SK-N-SH treated with all-trans-retinoic acid at 6 μM for 48 hours (cell line): Measurements from ENCODE around the gene RBFOX1.

ENCODE experiments used
- ATAC-seq: fragments of 200-7000 bp; cut with Tn5 transposase; 3 replicates; pipeline ENCODE4 v1.9.1; 2020; ENCODE audit warnings: mild to moderate bottlenecking, moderate library complexity
- ARNTL ChIP-seq: fragments of 450-650 bp; formaldehyde crosslinking; IDR thresholded peaks from 2 replicates; pipeline ENCODE4 v1.5.0; 2020; ENCODE audit warnings: low read depth, mild to moderate bottlenecking, moderate library complexity, borderline replicate concordance
- BACH2 ChIP-seq: fragments of 250-450 bp; sonication (Bioruptor Pico); IDR thresholded peaks from 2 replicates; pipeline ENCODE4 v1.9.0; 2021; ENCODE audit warnings: mild to moderate bottlenecking, borderline replicate concordance
- CSDC2 ChIP-seq: fragments of 250-450 bp; sonication (Bioruptor Pico); IDR thresholded peaks from 2 replicates; pipeline ENCODE4 v1.5.0; 2020; ENCODE audit warnings: mild to moderate bottlenecking, moderate library complexity
- ESRRG ChIP-seq: fragments of 250-450 bp; sonication (Bioruptor Pico); IDR thresholded peaks from 2 replicates; pipeline ENCODE4 v1.6.1; 2021; ENCODE audit warnings: mild to moderate bottlenecking
- GLIS3 ChIP-seq: fragments of 250-450 bp; sonication (Bioruptor Pico); IDR thresholded peaks from 2 replicates; pipeline ENCODE4 v1.5.0; 2020; ENCODE audit warnings: mild to moderate bottlenecking, moderate library complexity
- ISL1 ChIP-seq: fragments of 250-450 bp; sonication (Bioruptor Pico); IDR thresholded peaks from 2 replicates; pipeline ENCODE4 v2.1.2; 2022; ENCODE audit warnings: mild to moderate bottlenecking, moderate library complexity
- OSR1 ChIP-seq: fragments of 250-450 bp; sonication (Bioruptor Pico); IDR thresholded peaks from 2 replicates; pipeline ENCODE4 v1.8.0; 2022; ENCODE audit warnings: moderate library complexity, mild to moderate bottlenecking, inconsistent platforms
- PPARA ChIP-seq: fragments of 250-450 bp; sonication (Bioruptor Pico); IDR thresholded peaks from 2 replicates; pipeline ENCODE4 v1.5.0; 2020; ENCODE audit warnings: mild to moderate bottlenecking, borderline replicate concordance
- RARB ChIP-seq: fragments of 250-450 bp; sonication (Bioruptor Pico); IDR thresholded peaks from 2 replicates; pipeline ENCODE4 v1.8.0; 2021; ENCODE audit warnings: mild to moderate bottlenecking, moderate library complexity
- SNAI2 ChIP-seq: fragments of 250-450 bp; sonication (Bioruptor Pico); IDR thresholded peaks from 2 replicates; pipeline ENCODE4 v1.5.0; 2020; ENCODE audit warnings: mild to moderate bottlenecking, moderate library complexity
- TCF4 ChIP-seq: fragments of 250-450 bp; sonication (Bioruptor Pico); IDR thresholded peaks from 2 replicates; pipeline ENCODE4 v1.8.0; 2021; ENCODE audit warnings: mild to moderate bottlenecking, moderate library complexity, borderline replicate concordance
- TOX ChIP-seq: fragments of 250-450 bp; sonication (Bioruptor Pico); IDR thresholded peaks from 2 replicates; pipeline ENCODE4 v1.8.0; 2021; ENCODE audit warnings: mild to moderate bottlenecking, moderate library complexity, borderline replicate concordance
- ZC3H10 ChIP-seq: fragments of 250-450 bp; sonication (Bioruptor Pico); IDR thresholded peaks from 2 replicates; pipeline ENCODE4 v1.5.1; 2021; ENCODE audit warnings: mild to moderate bottlenecking, moderate library complexity
- ZFP3 ChIP-seq: fragments of 250-450 bp; sonication (Bioruptor Pico); IDR thresholded peaks from 2 replicates; pipeline ENCODE4 v1.5.0; 2020; ENCODE audit warnings: mild to moderate bottlenecking, moderate library complexity
- ZFP30 ChIP-seq: fragments of 450-650 bp; formaldehyde crosslinking; IDR thresholded peaks from 2 replicates; pipeline ENCODE4 v1.5.0; 2022; ENCODE audit warnings: mild to moderate bottlenecking, moderate library complexity
- ZNF565 ChIP-seq: fragments of 450-650 bp; formaldehyde crosslinking; conservative IDR thresholded peaks from 2 replicates; pipeline ENCODE4 v1.5.0; 2020; ENCODE audit warnings: low read depth, mild to moderate bottlenecking, moderate library complexity
- ZNF70 ChIP-seq: fragments of 450-650 bp; formaldehyde crosslinking; IDR thresholded peaks from 2 replicates; pipeline ENCODE4 v1.5.0; 2020; ENCODE audit warnings: mild to moderate bottlenecking, moderate library complexity
- ZNF8 ChIP-seq: fragments of 450-650 bp; formaldehyde crosslinking; IDR thresholded peaks from 2 replicates; pipeline ENCODE4 v1.5.0; 2020; ENCODE audit warnings: mild to moderate bottlenecking, moderate library complexity
- TF ChIP-seq, protein P1 (sequence below): fragments of 250-450 bp; sonication (Bioruptor Pico); IDR thresholded peaks from 2 replicates; pipeline ENCODE4 v1.5.1; 2021; ENCODE audit warnings: mild to moderate bottlenecking, moderate library complexity
- TF ChIP-seq, protein P2 (sequence below): fragments of 250-450 bp; sonication (Bioruptor Pico); IDR thresholded peaks from 2 replicates; pipeline ENCODE4 v1.8.0; 2021; ENCODE audit warnings: low read depth, mild to moderate bottlenecking, moderate library complexity, borderline replicate concordance
- TF ChIP-seq, protein P3 (sequence below): fragments of 250-450 bp; sonication (Bioruptor Pico); IDR thresholded peaks from 2 replicates; pipeline ENCODE4 v1.5.1; 2020; ENCODE audit warnings: low read depth, mild to moderate bottlenecking, moderate library complexity
- TF ChIP-seq, protein P4 (sequence below): fragments of 250-450 bp; sonication (Bioruptor Pico); IDR thresholded peaks from 2 replicates; pipeline ENCODE4 v1.5.0; 2020; ENCODE audit warnings: mild to moderate bottlenecking, moderate library complexity
- TF ChIP-seq, protein P5 (sequence below): fragments of 250-450 bp; sonication (Bioruptor Pico); IDR thresholded peaks from 2 replicates; pipeline ENCODE4 v1.8.0; 2020; ENCODE audit warnings: mild to moderate bottlenecking, moderate library complexity, borderline replicate concordance

RBFOX1 gene

DNA sequence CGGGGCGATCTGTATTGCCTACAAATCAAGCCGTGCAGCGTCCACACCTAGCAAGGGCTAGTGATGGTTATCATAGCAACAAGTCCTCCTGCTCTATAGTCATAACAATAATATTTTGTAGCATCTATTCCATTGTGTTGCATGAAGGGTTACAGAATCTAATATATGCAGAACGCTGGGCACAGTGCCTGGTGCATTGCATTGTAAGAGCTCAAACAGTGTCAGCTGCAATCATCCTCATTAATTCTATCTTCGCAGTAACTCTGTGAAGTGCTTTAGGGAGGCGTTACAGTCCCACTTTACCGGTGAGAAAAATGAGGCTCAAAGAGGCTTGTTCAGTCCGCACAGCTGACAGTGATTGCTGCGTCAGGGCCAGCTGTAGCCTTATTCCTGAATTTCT, 149.4 kb downstream of the RBFOX1 start:
- ATAC-seq: no peak
- no peak for TF ChIP-seq OSR1 (CRISPR knock-in tag)
- TF ChIP-seq SNAI2 (CRISPR knock-in tag): no peak
- TF ChIP-seq TCF4: no peak
- TF ChIP-seq ESRRG (CRISPR knock-in tag): no peak
- TF ChIP-seq ZC3H10 (CRISPR knock-in tag): no peak
- TF ChIP-seq ZNF8 (CRISPR knock-in tag): no peak
- TF ChIP-seq ZFP3: no peak
- TF ChIP-seq RARB (CRISPR knock-in tag): no peak
- no peak for TF ChIP-seq ARNTL (CRISPR knock-in tag)
- no peak for TF ChIP-seq ZFP30 (CRISPR knock-in tag)
- no peak for TF ChIP-seq ZNF70 (CRISPR knock-in tag)
- TF ChIP-seq, protein P1, sequence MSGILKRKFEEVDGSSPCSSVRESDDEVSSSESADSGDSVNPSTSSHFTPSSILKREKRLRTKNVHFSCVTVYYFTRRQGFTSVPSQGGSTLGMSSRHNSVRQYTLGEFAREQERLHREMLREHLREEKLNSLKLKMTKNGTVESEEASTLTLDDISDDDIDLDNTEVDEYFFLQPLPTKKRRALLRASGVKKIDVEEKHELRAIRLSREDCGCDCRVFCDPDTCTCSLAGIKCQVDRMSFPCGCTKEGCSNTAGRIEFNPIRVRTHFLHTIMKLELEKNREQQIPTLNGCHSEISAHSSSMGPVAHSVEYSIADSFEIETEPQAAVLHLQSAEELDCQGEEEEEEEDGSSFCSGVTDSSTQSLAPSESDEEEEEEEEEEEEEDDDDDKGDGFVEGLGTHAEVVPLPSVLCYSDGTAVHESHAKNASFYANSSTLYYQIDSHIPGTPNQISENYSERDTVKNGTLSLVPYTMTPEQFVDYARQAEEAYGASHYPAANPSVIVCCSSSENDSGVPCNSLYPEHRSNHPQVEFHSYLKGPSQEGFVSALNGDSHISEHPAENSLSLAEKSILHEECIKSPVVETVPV (CRISPR knock-in tag): no peak
- TF ChIP-seq, protein P2, sequence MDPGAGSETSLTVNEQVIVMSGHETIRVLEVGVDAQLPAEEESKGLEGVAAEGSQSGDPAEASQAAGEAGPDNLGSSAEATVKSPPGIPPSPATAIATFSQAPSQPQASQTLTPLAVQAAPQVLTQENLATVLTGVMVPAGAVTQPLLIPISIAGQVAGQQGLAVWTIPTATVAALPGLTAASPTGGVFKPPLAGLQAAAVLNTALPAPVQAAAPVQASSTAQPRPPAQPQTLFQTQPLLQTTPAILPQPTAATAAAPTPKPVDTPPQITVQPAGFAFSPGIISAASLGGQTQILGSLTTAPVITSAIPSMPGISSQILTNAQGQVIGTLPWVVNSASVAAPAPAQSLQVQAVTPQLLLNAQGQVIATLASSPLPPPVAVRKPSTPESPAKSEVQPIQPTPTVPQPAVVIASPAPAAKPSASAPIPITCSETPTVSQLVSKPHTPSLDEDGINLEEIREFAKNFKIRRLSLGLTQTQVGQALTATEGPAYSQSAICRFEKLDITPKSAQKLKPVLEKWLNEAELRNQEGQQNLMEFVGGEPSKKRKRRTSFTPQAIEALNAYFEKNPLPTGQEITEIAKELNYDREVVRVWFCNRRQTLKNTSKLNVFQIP: no peak

DNA sequence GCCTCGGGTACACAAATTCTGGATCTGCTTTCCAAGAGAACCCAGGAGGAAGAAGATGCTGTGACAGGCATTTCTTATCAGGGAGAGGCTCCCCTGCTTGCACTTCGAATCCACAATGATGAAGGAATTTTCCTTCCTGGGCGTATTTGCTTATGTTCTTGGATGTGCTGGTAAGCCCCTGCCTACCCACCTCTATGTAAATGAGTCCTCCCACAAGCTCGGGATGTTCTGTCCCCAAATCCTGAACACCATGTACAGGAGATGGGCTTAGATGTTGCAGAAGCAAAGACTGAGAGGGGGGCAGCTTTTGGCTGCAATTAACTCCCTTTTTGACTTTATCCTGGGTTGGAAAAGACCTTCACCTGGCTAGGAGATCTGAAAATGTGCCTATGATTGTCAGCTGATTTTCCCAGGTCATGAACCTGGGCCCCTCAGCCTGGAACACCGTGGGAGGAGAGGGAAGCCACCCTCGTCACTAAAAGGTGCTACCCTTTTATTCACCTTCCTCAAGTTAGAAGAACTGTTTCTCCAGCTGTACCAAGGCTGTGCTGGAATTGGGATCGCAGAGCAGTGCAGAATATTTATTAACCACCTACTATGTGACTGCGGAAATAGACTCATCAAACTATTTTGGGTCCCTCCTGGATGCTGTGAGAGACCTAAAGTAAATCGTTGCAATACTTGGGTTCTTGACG, 150.1 kb downstream of the RBFOX1 start:
- TF ChIP-seq TOX (CRISPR knock-in tag): no peak
- TF ChIP-seq OSR1 (CRISPR knock-in tag): no peak
- no peak for TF ChIP-seq PPARA (CRISPR knock-in tag)
- no peak for TF ChIP-seq ISL1 (CRISPR knock-in tag)
- TF ChIP-seq, protein P2: no peak
- no peak for TF ChIP-seq TCF4
- TF ChIP-seq, protein P3, sequence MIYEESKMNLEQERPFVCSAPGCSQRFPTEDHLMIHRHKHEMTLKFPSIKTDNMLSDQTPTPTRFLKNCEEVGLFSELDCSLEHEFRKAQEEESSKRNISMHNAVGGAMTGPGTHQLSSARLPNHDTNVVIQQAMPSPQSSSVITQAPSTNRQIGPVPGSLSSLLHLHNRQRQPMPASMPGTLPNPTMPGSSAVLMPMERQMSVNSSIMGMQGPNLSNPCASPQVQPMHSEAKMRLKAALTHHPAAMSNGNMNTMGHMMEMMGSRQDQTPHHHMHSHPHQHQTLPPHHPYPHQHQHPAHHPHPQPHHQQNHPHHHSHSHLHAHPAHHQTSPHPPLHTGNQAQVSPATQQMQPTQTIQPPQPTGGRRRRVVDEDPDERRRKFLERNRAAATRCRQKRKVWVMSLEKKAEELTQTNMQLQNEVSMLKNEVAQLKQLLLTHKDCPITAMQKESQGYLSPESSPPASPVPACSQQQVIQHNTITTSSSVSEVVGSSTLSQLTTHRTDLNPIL (CRISPR knock-in tag): no peak
- TF ChIP-seq SNAI2 (CRISPR knock-in tag): no peak
- TF ChIP-seq GLIS3: no peak
- TF ChIP-seq RARB (CRISPR knock-in tag): no peak
- no peak for TF ChIP-seq ZFP3
- TF ChIP-seq ZNF70 (CRISPR knock-in tag): no peak
- TF ChIP-seq CSDC2: no peak
- TF ChIP-seq ZFP30 (CRISPR knock-in tag): no peak
- ATAC-seq: no peak

DNA sequence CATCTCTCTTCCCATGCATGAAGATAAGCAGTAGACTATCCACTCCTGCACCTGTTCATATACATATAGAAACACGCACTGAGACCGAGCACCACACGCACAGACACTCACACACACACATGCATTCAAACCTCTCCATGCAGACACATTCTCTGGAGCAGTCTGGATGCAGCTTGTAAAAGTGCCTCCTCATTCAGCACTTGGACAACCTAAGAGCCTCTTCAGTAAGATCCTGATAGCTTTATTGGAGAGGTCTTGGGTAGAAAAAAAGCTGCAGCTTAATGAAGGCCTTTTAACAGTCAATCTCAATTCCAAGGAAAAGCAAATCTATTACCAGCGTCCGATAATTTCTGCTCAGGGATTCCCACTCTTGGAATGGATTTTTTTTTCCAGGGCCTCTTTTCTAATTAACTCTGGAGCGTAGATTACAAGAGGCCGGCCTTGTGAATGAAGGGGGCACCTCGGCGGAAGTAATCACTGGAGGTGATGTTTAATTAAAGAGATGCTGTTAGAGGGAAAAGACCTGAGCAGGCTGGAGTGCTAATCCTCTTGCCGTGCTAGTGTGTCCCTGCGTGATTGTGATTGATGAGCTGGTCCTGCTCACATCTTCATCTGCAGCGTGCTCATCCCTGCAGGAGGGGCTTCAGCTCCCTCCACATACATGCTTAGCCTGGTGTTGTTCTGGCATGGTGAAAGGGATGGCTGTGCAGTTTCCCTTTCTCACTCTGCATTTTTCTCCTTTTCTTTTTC, 155.1 kb downstream of the RBFOX1 start:
- TF ChIP-seq ZNF565 (CRISPR knock-in tag): no peak
- no peak for TF ChIP-seq PPARA (CRISPR knock-in tag)
- no peak for TF ChIP-seq ZNF8 (CRISPR knock-in tag)
- no peak for TF ChIP-seq TCF4
- no peak for TF ChIP-seq ZFP3
- no peak for TF ChIP-seq CSDC2
- TF ChIP-seq ZNF70 (CRISPR knock-in tag): no peak
- TF ChIP-seq BACH2 (CRISPR knock-in tag): no peak
- TF ChIP-seq ESRRG (CRISPR knock-in tag): no peak
- no peak for TF ChIP-seq OSR1 (CRISPR knock-in tag)
- no peak for TF ChIP-seq ARNTL (CRISPR knock-in tag)
- no peak for TF ChIP-seq ISL1 (CRISPR knock-in tag)
- no peak for TF ChIP-seq SNAI2 (CRISPR knock-in tag)
- TF ChIP-seq, protein P4, sequence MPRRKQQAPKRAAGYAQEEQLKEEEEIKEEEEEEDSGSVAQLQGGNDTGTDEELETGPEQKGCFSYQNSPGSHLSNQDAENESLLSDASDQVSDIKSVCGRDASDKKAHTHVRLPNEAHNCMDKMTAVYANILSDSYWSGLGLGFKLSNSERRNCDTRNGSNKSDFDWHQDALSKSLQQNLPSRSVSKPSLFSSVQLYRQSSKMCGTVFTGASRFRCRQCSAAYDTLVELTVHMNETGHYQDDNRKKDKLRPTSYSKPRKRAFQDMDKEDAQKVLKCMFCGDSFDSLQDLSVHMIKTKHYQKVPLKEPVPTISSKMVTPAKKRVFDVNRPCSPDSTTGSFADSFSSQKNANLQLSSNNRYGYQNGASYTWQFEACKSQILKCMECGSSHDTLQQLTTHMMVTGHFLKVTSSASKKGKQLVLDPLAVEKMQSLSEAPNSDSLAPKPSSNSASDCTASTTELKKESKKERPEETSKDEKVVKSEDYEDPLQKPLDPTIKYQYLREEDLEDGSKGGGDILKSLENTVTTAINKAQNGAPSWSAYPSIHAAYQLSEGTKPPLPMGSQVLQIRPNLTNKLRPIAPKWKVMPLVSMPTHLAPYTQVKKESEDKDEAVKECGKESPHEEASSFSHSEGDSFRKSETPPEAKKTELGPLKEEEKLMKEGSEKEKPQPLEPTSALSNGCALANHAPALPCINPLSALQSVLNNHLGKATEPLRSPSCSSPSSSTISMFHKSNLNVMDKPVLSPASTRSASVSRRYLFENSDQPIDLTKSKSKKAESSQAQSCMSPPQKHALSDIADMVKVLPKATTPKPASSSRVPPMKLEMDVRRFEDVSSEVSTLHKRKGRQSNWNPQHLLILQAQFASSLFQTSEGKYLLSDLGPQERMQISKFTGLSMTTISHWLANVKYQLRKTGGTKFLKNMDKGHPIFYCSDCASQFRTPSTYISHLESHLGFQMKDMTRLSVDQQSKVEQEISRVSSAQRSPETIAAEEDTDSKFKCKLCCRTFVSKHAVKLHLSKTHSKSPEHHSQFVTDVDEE: no peak
- no peak for TF ChIP-seq GLIS3
- TF ChIP-seq, protein P5, sequence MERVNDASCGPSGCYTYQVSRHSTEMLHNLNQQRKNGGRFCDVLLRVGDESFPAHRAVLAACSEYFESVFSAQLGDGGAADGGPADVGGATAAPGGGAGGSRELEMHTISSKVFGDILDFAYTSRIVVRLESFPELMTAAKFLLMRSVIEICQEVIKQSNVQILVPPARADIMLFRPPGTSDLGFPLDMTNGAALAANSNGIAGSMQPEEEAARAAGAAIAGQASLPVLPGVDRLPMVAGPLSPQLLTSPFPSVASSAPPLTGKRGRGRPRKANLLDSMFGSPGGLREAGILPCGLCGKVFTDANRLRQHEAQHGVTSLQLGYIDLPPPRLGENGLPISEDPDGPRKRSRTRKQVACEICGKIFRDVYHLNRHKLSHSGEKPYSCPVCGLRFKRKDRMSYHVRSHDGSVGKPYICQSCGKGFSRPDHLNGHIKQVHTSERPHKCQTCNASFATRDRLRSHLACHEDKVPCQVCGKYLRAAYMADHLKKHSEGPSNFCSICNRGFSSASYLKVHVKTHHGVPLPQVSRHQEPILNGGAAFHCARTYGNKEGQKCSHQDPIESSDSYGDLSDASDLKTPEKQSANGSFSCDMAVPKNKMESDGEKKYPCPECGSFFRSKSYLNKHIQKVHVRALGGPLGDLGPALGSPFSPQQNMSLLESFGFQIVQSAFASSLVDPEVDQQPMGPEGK (CRISPR knock-in tag): no peak
- TF ChIP-seq ZC3H10 (CRISPR knock-in tag): no peak
- no peak for ATAC-seq
